Right atrium auricular region (tissue), 2 donors: ENCODE measurements around the gene BEST3. TPM values are rescaled to one million over a fixed set of nuclear protein-coding genes. Genes with fewer than 3 reads are reported as not detected.

ENCODE experiments used
- DNase-seq: peaks from one replicate; pipeline ENCODE4 v3.0.0-alpha.2; 2019; ENCODE audit warnings: low spot score
- H3K27ac ChIP-seq, 2 donors: fragments of 200-600 bp; sonication (generic); 1 replicate in 1 of 2; 2 replicates in 1 of 2; pipeline ENCODE4 v1.5.1; 2016 to 2019
- H3K27me3 ChIP-seq, 2 donors: fragments of 200-600 bp; sonication (generic); one replicate each; pipeline versions ENCODE4 v1.5.1 to v1.6.0; 2017 to 2019
- H3K36me3 ChIP-seq: fragments of 200-600 bp; sonication (generic); one replicate; pipeline ENCODE4 v1.5.1; 2016
- H3K4me1 ChIP-seq, 2 donors: fragments of 200-600 bp; sonication (generic); one replicate each; pipeline versions ENCODE4 v1.5.1 to v1.6.0; 2017 to 2019
- H3K4me3 ChIP-seq, 2 donors: fragments of 200-600 bp; sonication (generic); 1 replicate in 1 of 2; 2 replicates in 1 of 2; pipeline ENCODE4 v1.5.1; 2017 to 2019; ENCODE audit warnings: mild to moderate bottlenecking in 1 of 2, moderate library complexity in 1 of 2
- H3K9me3 ChIP-seq, 2 donors: fragments of 200-600 bp; sonication (generic); one replicate each; pipeline ENCODE4 v1.5.1; 2019
- total RNA-seq, 2 donors: library from RNA; depleted of rRNA; stranded (reverse); fragments of >200 nt; gene quantifications; one replicate each; pipeline ENCODE4 v1.1.0, GENCODE V29; 2016
- TF ChIP-seq, protein P1 (sequence below), 2 donors: fragments of 200-600 bp; sonication (generic); IDR thresholded peaks; one replicate each; pipeline ENCODE4 v1.5.1; 2019; ENCODE audit warnings: antibody characterized with exemption in 2 of 2

The BEST3 gene
- total RNA-seq, 2 donors from 2014 or later = 1.4 TPM; not detected in 1

- Histone ChIP-seq H3K36me3 (no peaks in the 10 kb centered on the region), H3K27me3 (no peaks in the 10 kb centered on the region), H3K27ac (peak overlapping the region in 1 of 2 donors; percentile 43), H3K4me3 (no peak overlapping the region), H3K4me1 (no peaks in the 10 kb centered on the region), H3K9me3 (no peaks in the 10 kb centered on the region)
- peak; percentile 36 for DNase-seq
- TF ChIP-seq, protein P1, sequence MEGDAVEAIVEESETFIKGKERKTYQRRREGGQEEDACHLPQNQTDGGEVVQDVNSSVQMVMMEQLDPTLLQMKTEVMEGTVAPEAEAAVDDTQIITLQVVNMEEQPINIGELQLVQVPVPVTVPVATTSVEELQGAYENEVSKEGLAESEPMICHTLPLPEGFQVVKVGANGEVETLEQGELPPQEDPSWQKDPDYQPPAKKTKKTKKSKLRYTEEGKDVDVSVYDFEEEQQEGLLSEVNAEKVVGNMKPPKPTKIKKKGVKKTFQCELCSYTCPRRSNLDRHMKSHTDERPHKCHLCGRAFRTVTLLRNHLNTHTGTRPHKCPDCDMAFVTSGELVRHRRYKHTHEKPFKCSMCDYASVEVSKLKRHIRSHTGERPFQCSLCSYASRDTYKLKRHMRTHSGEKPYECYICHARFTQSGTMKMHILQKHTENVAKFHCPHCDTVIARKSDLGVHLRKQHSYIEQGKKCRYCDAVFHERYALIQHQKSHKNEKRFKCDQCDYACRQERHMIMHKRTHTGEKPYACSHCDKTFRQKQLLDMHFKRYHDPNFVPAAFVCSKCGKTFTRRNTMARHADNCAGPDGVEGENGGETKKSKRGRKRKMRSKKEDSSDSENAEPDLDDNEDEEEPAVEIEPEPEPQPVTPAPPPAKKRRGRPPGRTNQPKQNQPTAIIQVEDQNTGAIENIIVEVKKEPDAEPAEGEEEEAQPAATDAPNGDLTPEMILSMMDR (IDR thresholded peaks at IDR 0.05) = no peak
These were observed 43.3 kb downstream of the BEST3 start for GRCh38 chr12:69655616-69656340.

DNA sequence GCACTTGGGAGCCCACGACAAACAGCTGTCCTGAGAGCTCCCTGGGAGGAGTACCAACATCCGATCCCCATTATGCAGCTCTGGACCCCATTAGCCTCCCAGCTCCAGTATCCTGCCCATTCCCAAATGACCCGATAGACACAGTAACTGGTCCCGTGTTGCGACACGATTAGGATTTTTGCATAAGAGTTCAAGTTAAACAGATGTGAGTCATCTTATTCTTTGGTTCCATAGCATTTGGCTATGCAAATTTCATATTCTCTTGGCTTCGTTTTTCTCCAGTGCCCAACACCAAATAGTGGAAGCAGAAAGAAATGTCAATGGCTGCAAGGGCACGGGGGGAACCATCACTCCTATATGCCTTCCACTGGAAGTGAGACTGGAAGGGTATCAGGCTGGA, 45.4 kb downstream of the BEST3 start:
- DNase-seq = no peak
- H3K36me3 ChIP-seq = no peaks in the 10 kb centered on the region
- TF ChIP-seq, protein P1 (IDR thresholded peaks at IDR 0.05) = no peak
- H3K27me3 ChIP-seq = no peaks in the 10 kb centered on the region
- H3K9me3 ChIP-seq = no peaks in the 10 kb centered on the region
- no peaks in the 10 kb centered on the region for H3K4me1 ChIP-seq
- no peak overlapping the region for H3K4me3 ChIP-seq
- no peak overlapping the region for H3K27ac ChIP-seq

GRCh38 chr12:69651922-69652321, 47.2 kb downstream of the BEST3 start:
- Histone ChIP-seq H3K27ac (no peak overlapping the region), H3K9me3 (no peaks in the 10 kb centered on the region), H3K4me1 (no peaks in the 10 kb centered on the region), H3K36me3 (no peaks in the 10 kb centered on the region), H3K4me3 (no peak overlapping the region), H3K27me3 (no peaks in the 10 kb centered on the region)
- no peak for DNase-seq
- TF ChIP-seq, protein P1 (IDR thresholded peaks at IDR 0.05) = no peak

DNA sequence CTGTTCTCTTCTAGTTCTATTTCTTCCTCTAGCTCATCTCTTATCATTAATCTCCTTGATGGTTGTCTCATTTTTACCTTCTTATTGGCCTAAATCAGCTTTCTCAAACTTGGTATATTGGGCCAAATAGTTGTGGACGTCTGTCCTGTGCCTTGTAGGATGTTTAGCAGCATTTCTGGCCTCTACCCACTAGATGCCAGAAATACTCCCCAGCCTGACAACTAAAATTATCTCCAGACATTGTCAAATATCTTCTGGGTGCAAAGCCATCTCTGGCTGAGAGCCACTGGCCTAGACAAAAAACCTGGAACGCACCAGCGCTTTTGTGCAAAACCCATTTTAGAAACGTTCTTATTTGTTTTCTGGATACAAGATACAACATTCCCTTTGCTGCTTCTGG, 49.6 kb downstream of the BEST3 start:
- Histone ChIP-seq H3K27ac (peak overlapping the region in 1 of 2 donors; percentile 72), H3K9me3 (no peaks in the 10 kb centered on the region), H3K4me3 (no peak overlapping the region), H3K27me3 (no peaks in the 10 kb centered on the region), H3K4me1 (no peaks in the 10 kb centered on the region), H3K36me3 (no peaks in the 10 kb centered on the region)
- no peak for DNase-seq
- TF ChIP-seq, protein P1 (IDR thresholded peaks at IDR 0.05) = no peak

DNA sequence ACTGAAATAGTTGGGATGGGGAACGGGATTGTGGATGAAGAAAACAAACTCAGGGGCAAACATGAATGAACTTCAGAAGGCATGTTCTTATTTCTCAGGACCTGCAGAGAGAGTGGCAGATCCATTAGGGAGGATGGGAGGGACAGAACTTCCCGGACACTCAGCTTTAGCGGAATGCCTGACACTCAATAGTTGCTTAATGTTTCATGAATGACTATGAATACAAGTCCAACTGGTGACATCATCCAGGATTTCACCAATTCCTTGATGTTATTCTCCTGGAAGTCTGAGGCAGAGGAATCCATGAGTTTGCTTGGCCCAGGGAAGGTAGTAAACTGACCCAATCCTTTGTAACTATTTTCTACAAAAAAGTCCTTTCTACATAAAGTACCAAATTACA, 50.6 kb downstream of the BEST3 start:
- Histone ChIP-seq H3K4me3 (no peak overlapping the region), H3K9me3 (no peaks in the 10 kb centered on the region), H3K27ac (no peak overlapping the region), H3K36me3 (no peaks in the 10 kb centered on the region), H3K4me1 (no peaks in the 10 kb centered on the region), H3K27me3 (no peaks in the 10 kb centered on the region)
- no peak for DNase-seq
- TF ChIP-seq, protein P1 (IDR thresholded peaks at IDR 0.05) = no peak

DNA sequence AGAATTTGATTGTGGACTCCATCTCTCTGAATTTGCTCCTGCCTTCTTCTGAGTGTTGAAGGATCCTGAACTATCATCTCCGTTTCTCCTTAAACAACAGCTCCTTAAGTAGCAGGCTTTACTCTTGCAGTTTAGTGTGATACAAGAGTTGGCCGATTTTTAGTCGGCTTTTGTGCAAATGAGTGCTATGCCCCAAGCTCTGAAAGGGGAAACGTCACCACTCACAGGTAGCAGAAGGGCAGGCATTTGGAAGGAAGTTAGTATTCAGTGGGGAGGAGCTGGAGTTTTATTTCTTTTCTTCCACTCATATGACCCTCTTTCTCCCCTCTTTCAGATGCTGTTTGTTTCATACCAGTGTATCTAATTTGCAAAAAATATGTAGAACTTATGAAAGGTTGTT, 51.9 kb downstream of the BEST3 start:
- H3K36me3 ChIP-seq = no peaks in the 10 kb centered on the region
- no peak overlapping the region for H3K27ac ChIP-seq
- H3K27me3 ChIP-seq = no peaks in the 10 kb centered on the region
- no peak overlapping the region for H3K4me3 ChIP-seq
- TF ChIP-seq, protein P1 (IDR thresholded peaks at IDR 0.05) = no peak
- H3K9me3 ChIP-seq = no peaks in the 10 kb centered on the region
- peaks cover 0 to 2% of the 10 kb centered on the region in 2 donors for H3K4me1 ChIP-seq
- DNase-seq = no peak
